Cardiac muscle cell (in vitro differentiated cells and primary cell): ENCODE results near the gene DQX1. TPM values are rescaled to one million over a fixed set of nuclear protein-coding genes. Genes with fewer than 3 reads are reported as not detected.
A peak's percentile ranks its signal among the peaks of the same experiment; 100 is the strongest.

Source experiments
- DNase-seq, 2 donors: peaks; one replicate each; pipeline versions ENCODE4 v3.0.0 to v3.0.0-alpha.2; 2010 to 2017; ENCODE audit warnings: low read depth in 1 of 2, low spot score in 1 of 2
- H3K27ac ChIP-seq: fragments of 200-600 bp; sonication (generic); 2 replicates; pipeline ENCODE4 v1.5.1; 2016
- H3K27me3 ChIP-seq: fragments of 200-600 bp; sonication (generic); 2 replicates; pipeline ENCODE4 v1.6.0; 2016; ENCODE audit warnings: control low read depth
- H3K36me3 ChIP-seq: fragments of 200-600 bp; sonication (generic); 2 replicates; pipeline ENCODE4 v1.5.1; 2016; ENCODE audit warnings: control low read depth
- H3K4me1 ChIP-seq: fragments of 200-600 bp; sonication (generic); 2 replicates; pipeline ENCODE4 v1.8.1; 2017; ENCODE audit warnings: low read depth, mild to moderate bottlenecking, mixed run types
- H3K4me3 ChIP-seq: fragments of 200-600 bp; sonication (generic); 2 replicates; pipeline ENCODE4 v1.5.1; 2016; ENCODE audit warnings: mild to moderate bottlenecking
- H3K9me3 ChIP-seq: fragments of 200-600 bp; sonication (generic); 2 replicates; pipeline ENCODE4 v1.5.1; 2017; ENCODE audit warnings: low read depth, mild to moderate bottlenecking, control low read depth
- polyA plus RNA-seq: library from polyadenylated mRNA; unstranded; fragments of >200 nt; fragmentation: Nextera tagmentation; extraction: Ambion mirVana; gene quantifications from 2 replicates; pipeline ENCODE4 v1.2.1, GENCODE V29; 2016
- total RNA-seq: library from RNA; depleted of rRNA; stranded (reverse); fragments of >200 nt; gene quantifications from 2 replicates; pipeline ENCODE4 v1.2.3, GENCODE V29; 2016
- TF ChIP-seq, protein P1 (sequence below): IDR thresholded peaks from 2 replicates; pipeline ENCODE4 v1.5.1; 2012; ENCODE audit warnings: low read depth, mild to moderate bottlenecking, low read length

The DQX1 gene, protein sequence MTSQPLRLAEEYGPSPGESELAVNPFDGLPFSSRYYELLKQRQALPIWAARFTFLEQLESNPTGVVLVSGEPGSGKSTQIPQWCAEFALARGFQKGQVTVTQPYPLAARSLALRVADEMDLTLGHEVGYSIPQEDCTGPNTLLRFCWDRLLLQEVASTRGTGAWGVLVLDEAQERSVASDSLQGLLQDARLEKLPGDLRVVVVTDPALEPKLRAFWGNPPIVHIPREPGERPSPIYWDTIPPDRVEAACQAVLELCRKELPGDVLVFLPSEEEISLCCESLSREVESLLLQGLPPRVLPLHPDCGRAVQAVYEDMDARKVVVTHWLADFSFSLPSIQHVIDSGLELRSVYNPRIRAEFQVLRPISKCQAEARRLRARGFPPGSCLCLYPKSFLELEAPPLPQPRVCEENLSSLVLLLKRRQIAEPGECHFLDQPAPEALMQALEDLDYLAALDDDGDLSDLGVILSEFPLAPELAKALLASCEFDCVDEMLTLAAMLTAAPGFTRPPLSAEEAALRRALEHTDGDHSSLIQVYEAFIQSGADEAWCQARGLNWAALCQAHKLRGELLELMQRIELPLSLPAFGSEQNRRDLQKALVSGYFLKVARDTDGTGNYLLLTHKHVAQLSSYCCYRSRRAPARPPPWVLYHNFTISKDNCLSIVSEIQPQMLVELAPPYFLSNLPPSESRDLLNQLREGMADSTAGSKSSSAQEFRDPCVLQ
- 0.98 and 1.1 TPM in 2 replicates for total RNA-seq
- 0.60 and 0.67 TPM in 2 replicates for polyA plus RNA-seq

DNA sequence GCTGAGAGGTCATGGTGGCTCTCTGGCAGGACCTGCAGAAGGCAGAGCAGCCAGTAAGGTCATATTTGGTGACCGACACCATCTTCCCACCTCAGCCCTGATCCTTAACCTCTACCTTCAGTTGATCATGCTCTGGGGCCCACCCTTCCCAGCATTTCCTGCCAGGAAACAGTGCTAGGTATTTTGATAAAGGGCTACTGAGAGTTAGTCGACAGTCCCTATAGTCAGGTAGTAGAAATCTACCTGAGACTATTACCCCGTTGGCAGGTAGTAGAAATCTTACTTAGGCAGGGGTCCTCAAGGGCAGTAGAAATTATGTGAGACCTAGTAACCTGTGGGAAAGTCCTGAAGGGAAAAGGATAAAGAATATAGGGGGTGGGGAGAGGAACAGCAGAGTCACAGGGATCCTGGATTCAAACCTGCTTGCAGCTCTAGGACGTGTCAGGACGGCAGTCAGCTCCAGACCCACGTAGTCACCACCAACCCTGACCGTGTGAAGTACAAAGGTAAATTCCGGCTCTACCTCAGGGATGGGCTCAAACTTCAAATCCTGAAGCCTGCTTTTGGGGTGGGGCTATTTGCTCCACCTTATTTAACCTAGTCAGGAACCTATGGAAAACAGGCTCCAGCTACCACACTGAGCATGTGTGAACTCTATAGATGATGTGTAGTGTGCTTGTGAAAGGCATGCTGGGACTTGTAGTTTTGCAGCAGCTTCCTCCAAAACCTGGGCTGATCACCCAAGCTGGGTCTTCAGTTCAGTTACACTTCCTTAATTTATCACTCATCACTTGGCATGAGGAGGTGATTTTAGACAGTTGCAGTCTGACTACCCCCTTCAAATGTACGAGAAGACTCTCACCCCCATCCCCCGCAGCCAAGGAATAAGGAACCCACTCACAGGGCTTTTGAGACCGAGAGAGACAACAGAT lies at the start of gene DQX1:
TSS of gene DQX1 (minus strand) at position 515 of the 932 bp plus-strand sequence. CDS start at position 13, 502 bp downstream.
- peaks cover 34% of the 10 kb centered on the region for H3K27me3 ChIP-seq

DNA sequence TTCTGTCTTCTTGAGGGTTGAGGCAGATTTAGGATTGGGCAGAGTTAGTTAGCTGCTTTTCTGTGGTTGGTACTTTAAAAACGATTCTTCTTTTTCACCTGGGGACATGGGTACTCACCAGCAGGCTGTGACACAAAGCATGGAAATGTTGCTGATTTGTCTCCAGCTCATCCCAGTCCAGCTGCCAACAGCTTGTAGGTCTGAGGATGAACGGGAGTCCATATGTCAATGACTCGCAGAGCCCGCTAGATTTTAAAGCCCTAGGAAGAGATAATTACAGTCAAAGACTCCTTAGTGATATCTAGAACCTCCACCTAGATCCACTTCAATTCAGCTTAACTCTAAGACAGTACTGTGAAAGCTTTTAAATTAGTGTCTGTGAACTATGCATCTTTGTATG lies 49.3 kb upstream of the DQX1 start:
- TF ChIP-seq, protein P1, sequence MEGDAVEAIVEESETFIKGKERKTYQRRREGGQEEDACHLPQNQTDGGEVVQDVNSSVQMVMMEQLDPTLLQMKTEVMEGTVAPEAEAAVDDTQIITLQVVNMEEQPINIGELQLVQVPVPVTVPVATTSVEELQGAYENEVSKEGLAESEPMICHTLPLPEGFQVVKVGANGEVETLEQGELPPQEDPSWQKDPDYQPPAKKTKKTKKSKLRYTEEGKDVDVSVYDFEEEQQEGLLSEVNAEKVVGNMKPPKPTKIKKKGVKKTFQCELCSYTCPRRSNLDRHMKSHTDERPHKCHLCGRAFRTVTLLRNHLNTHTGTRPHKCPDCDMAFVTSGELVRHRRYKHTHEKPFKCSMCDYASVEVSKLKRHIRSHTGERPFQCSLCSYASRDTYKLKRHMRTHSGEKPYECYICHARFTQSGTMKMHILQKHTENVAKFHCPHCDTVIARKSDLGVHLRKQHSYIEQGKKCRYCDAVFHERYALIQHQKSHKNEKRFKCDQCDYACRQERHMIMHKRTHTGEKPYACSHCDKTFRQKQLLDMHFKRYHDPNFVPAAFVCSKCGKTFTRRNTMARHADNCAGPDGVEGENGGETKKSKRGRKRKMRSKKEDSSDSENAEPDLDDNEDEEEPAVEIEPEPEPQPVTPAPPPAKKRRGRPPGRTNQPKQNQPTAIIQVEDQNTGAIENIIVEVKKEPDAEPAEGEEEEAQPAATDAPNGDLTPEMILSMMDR = no peak
- DNase-seq = no peak
- no peaks in the 10 kb centered on the region for H3K9me3 ChIP-seq
- H3K4me1 ChIP-seq = no peaks in the 10 kb centered on the region
- no peak overlapping the region for H3K27ac ChIP-seq
- no peaks in the 10 kb centered on the region for H3K36me3 ChIP-seq
- H3K4me3 ChIP-seq = no peak overlapping the region
- H3K27me3 ChIP-seq = peaks cover 8% of the 10 kb centered on the region

More for the DNA sequence above, at the start of gene DQX1:
- no peaks in the 10 kb centered on the region for H3K9me3 ChIP-seq
- no peak within 1 kb of the TSS for H3K27ac ChIP-seq
- peaks cover 10% of the 10 kb centered on the region for H3K36me3 ChIP-seq
- H3K4me3 ChIP-seq = no peak within 1 kb of the TSS
- TF ChIP-seq, protein P1 = no peak
- peaks cover 9% of the 10 kb centered on the region for H3K4me1 ChIP-seq
- peak in 1 of 2 donors; percentile 44 for DNase-seq

DNA sequence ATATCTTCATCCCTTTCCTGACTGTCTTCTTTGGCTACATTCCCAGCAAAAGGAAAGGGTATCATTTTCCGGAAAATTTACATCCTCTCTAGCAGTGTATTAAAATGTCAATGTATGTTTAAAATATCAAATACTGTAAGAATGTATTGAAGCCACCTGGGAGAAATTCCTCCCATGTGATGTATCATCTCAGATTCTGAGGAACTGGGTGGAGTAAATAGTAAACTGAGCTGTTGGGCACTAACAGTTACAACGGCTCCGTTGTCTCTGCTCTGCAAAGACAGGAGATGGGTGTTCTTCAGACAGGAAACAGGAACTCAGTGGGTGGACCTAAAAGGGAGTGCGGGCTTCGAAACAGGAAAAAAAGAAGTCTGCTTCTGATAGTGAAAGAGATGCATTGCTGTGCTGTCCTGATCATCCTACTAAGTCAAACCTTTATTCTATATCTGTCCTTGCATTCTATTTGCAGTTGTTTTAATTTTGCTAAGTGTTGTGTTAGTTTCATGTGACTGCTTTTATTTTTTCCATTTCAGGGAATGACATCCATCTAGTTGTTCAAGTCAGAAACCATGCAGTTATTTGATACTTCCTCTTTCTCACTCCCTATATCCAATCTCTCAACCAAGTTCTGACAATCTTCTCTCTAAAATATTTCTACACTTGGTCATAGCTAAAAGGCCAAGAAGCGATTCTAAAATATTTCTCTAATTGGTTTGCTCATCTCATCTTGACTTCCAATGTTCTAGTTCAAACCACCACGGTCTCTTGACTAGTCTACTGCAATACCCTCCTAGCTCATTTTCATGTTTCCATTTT lies 47.9 kb upstream of the DQX1 start:
- Histone ChIP-seq H3K4me1 (no peaks in the 10 kb centered on the region), H3K36me3 (no peaks in the 10 kb centered on the region), H3K27me3 (peaks cover 9% of the 10 kb centered on the region), H3K27ac (no peak overlapping the region), H3K4me3 (no peak overlapping the region), H3K9me3 (no peaks in the 10 kb centered on the region)
- peak in 1 of 2 donors; percentile 69 for DNase-seq
- TF ChIP-seq, protein P1 = no peak

DNA sequence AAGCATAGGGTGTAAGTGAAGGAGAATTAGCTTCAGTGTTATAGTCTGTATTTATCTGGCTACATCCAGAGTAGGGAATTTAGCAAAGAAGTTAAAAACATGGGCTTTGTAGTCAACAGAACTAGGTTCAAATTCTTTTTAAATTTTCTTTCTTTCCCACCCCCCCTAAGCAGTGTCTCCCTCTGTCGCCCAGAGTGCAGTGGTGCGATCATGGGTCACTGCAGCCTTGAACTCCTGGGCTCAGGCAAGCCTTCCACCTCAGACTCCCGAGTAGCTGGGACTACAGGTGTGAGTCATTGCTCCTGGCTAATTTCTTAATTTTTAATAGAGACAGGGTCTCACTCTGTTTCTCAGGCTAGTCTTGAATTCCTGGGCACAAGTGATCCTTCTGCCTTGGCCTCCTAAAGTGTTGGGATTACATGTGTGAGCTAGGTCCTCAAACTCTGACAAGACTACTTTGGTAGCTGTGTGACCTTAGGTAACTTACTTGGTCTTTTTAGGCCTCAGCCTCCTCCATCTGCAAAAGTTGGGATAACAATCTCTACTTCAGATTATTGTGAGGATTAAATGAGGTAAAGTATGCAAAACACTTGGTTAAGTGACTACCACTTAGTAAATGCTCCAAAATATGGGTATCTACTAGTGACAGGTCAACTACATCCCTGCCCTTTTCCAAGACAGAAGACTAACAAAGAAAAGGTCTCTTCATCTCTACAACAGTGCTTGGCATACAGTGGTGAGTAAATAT lies 46.3 kb upstream of the DQX1 start:
- DNase-seq = no peak
- peaks cover 24% of the 10 kb centered on the region for H3K27me3 ChIP-seq
- TF ChIP-seq, protein P1 = no peak
- H3K9me3 ChIP-seq = no peaks in the 10 kb centered on the region
- no peak overlapping the region for H3K4me3 ChIP-seq
- H3K4me1 ChIP-seq = no peaks in the 10 kb centered on the region
- no peak overlapping the region for H3K27ac ChIP-seq
- no peaks in the 10 kb centered on the region for H3K36me3 ChIP-seq
